GM12873 (cell line): ENCODE data around the gene AGR3.

Experiments
- TF ChIP-seq, protein P1 (sequence below): IDR thresholded peaks from 2 replicates; pipeline ENCODE4 v1.5.1; 2012; ENCODE audit warnings: low read depth, mild to moderate bottlenecking, moderate library complexity, low read length, control low read depth; ENCODE audit not compliant: insufficient read depth; ENCODE audit errors: missing control alignments

The AGR3 gene

DNA sequence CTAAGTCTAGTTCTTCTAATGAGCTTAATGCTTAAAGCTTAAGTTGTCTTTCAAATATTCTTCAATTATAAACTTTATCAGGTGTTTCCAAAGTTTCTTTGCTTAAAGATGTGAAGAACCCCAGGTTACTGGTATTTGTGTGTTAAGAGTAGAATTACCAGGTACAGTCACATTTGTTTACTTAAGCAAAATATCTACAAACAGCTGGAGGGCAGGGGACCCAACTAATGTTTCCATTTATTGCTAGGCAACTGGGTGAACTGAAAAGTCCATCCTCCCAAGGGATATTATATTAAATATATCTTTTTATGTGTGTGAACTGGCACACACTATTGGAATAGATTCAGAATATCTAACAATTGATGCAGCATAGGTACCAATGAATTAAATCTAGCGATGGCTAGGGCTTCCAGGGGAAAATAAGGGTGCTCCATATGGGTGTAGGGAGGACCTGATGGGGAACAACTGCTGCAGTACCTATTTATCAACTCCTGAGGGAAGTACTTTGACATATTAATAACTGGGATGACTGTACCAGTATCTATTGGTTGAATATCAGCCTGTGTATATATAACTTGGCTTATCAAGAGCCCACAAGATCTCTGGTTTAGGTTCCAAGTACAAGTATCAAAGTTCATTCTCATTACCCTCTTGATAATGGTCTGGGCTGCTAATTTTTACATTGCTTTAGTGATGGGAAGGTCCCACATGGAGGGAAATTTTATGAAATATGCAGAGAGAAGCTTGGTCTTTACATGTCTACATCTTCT, 10.3 kb upstream of the AGR3 start:
- TF ChIP-seq, protein P1, sequence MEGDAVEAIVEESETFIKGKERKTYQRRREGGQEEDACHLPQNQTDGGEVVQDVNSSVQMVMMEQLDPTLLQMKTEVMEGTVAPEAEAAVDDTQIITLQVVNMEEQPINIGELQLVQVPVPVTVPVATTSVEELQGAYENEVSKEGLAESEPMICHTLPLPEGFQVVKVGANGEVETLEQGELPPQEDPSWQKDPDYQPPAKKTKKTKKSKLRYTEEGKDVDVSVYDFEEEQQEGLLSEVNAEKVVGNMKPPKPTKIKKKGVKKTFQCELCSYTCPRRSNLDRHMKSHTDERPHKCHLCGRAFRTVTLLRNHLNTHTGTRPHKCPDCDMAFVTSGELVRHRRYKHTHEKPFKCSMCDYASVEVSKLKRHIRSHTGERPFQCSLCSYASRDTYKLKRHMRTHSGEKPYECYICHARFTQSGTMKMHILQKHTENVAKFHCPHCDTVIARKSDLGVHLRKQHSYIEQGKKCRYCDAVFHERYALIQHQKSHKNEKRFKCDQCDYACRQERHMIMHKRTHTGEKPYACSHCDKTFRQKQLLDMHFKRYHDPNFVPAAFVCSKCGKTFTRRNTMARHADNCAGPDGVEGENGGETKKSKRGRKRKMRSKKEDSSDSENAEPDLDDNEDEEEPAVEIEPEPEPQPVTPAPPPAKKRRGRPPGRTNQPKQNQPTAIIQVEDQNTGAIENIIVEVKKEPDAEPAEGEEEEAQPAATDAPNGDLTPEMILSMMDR = no peak

GRCh38 chr7:16891338-16891737, 9.6 kb upstream of the AGR3 start:
- TF ChIP-seq, protein P1 = peak; percentile 55

DNA sequence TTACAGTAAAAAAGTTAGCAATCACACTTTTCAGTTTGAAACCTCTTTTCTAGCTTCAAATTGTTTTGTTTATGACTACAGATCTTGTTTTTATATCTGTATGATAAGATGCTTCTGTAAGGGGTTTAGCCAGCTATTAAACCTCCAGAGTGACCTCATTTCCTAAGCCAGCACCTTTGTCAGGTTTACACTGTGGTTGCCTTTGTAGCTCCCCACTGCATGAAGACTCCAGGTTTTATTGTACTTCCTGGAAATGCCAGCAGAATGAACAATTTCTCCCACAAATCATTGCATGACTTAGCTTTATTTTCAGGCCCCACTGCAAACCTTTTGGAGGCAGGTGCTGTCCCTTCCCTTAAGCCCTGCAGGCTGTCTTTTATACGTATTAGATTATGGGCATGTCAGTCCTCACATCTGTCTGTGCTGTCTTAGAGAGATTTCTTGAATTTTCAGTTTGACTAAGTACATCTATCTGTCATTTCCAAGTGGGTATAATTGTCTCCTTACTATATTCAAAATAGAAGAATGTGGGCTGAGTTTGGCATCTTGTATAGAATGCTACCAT, 8.2 kb upstream of the AGR3 start:
- TF ChIP-seq, protein P1 = no peak

GRCh38 chr7:16889305-16889704, 7.5 kb upstream of the AGR3 start:
- TF ChIP-seq, protein P1 = no peak

DNA sequence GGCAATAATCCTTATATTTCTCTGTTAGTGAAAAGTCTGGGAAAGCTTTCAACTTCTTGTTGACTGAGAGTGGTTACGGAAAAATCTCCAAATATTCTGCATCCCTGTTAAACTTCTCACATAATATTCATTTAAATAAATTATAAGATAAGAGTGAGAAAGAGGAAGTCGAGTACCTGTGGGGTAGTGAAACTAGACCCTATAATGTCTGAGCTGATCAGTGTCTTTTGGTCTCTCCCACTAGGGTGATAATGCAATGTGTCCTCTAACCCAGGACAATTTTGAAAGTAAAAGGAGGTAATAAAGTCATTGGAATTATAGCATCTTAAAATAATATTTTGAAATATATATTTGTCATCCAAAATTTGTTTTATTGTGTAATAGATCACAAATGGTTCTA, 2.1 kb upstream of the AGR3 start:
- TF ChIP-seq, protein P1 = no peak

DNA sequence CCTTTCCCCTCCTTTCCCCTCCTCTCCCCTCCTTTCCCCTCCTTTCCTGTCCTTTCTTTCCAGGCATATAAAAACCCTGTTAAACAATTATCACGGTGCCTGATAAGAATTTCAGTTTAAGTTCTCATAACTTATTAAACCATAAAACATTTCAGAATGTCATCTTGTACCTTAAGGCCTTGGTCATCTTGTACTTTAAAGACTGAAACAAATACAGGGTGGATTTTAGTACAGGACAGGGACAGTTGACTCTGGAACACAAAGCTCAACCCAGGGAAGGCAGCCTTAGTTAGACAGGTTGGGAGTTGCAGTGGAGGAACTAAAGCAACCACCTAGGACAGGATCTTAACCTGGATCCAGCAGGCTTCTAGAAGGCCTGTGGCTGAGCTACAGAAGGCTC, 1.2 kb downstream of the AGR3 start:
- TF ChIP-seq, protein P1 = no peak

DNA sequence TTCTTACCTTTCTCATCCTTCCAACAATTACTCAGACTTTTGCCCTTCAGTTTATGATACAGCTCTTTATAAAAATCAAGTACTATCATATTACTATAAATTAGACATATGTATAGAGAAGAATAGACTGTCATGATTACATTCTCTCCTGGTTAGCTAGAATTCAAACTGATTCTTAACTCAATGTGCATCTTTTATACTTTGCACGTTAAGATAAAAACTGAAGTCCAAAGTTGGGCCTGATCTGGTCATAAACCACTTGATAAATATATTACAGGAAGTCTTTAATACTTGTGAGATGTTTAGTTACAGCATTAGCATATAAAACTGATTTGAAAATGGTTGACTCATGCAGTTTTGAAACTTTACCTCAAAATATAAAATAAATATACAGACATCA, 2.6 kb downstream of the AGR3 start:
- TF ChIP-seq, protein P1 = no peak
